T-cell (primary cell): ENCODE data around the gene CPNE5. TPM values are rescaled to one million over a fixed set of nuclear protein-coding genes. Genes with fewer than 3 reads are reported as not detected.
A peak's percentile ranks its signal among the peaks of the same experiment; 100 is the strongest.

Experiments
- ATAC-seq, 4 experiments: fragments of 200-7000 bp in 3 of 4; fragments of 150-1000 bp in 1 of 4; cut with Tn5 transposase; replicated peaks in 1 of 4; 1 replicate in 3 of 4; 2 replicates in 1 of 4; pipeline ENCODE4 v1.10.0; 2021; ENCODE audit warnings: moderate library complexity in 3 of 4, mild to moderate bottlenecking in 2 of 4, moderate number of reproducible peaks in 1 of 4
- CTCF ChIA-PET, 2 donors: fragments of 300-600 bp; sonication (Branson Sonifier 250); formaldehyde crosslinking; loops; one replicate each; lab custom pipeline; 2022; ENCODE audit warnings: antibody characterized with exemption in 2 of 2; lab: Charles Lee
- POLR2A ChIA-PET, 2 donors: fragments of 300-600 bp; sonication (Branson Sonifier 250); formaldehyde crosslinking; loops; one replicate each; lab custom pipeline; 2022; ENCODE audit warnings: antibody characterized with exemption in 2 of 2; lab: Charles Lee
- DNase-seq, 35 experiments: peaks; one replicate each; pipeline versions ENCODE4 v3.0.0 to v3.0.0-alpha.2; 2013 to 2023
- H3K27ac ChIP-seq: one replicate; pipeline ENCODE4 v1.5.1; 2013; ENCODE audit warnings: low read length
- H3K27me3 ChIP-seq, 2 experiments: replicated peaks in 1 of 2; 1 replicate in 1 of 2; 2 replicates in 1 of 2; pipeline versions ENCODE4 v1.6.1 to v1.7.0; 2013; ENCODE audit warnings: low read length in 1 of 2, mixed read lengths in 1 of 2; ENCODE audit not compliant: control insufficient read depth in 2 of 2, insufficient read depth in 2 of 2; ENCODE audit errors: extremely low read depth in 1 of 2
- H3K36me3 ChIP-seq, 2 donors: 1 replicate in 1 of 2; 2 replicates in 1 of 2; pipeline versions ENCODE4 v1.6.1 to v1.7.0; 2013; ENCODE audit warnings: low read length in 1 of 2; ENCODE audit not compliant: control insufficient read depth in 2 of 2, insufficient read depth in 1 of 2; ENCODE audit errors: extremely low read depth in 1 of 2
- H3K4me1 ChIP-seq, 2 experiments: 1 replicate in 1 of 2; 2 replicates in 1 of 2; pipeline versions ENCODE4 v1.6.1 to v1.7.0; 2013; ENCODE audit warnings: low read length in 2 of 2, mixed read lengths in 1 of 2; ENCODE audit not compliant: insufficient read depth in 2 of 2, control insufficient read depth in 1 of 2; ENCODE audit errors: extremely low read depth in 1 of 2
- H3K4me3 ChIP-seq, 2 donors: 1 replicate in 1 of 2; 2 replicates in 1 of 2; pipeline versions ENCODE4 v1.5.1 to v1.7.0; 2013; ENCODE audit warnings: mild to moderate bottlenecking in 2 of 2, low read length in 1 of 2, moderate library complexity in 1 of 2; ENCODE audit not compliant: control insufficient read depth in 1 of 2; ENCODE audit errors: extremely low read depth in 1 of 2
- H3K9me3 ChIP-seq: 2 replicates; pipeline ENCODE4 v1.7.0; 2013
- H3K27ac Mint-ChIP-seq, 2 donors: one replicate each; pipeline ENCODE4 v1.8.0; 2020 to 2021; ENCODE audit warnings: mild to moderate bottlenecking in 2 of 2, mixed read lengths in 2 of 2
- H3K27me3 Mint-ChIP-seq, 2 donors: one replicate each; pipeline ENCODE4 v1.8.0; 2021 to 2022; ENCODE audit warnings: mixed read lengths in 2 of 2
- H3K36me3 Mint-ChIP-seq: one replicate; pipeline ENCODE4 v1.8.0; 2021; ENCODE audit warnings: mixed read lengths
- H3K4me1 Mint-ChIP-seq, 3 donors: one replicate each; pipeline ENCODE4 v1.8.0; 2020 to 2022; ENCODE audit warnings: mixed read lengths in 3 of 3, mild to moderate bottlenecking in 1 of 3
- H3K4me3 Mint-ChIP-seq, 3 donors: one replicate each; pipeline ENCODE4 v1.8.0; 2020 to 2022; ENCODE audit warnings: mild to moderate bottlenecking in 3 of 3, mixed read lengths in 3 of 3, moderate library complexity in 3 of 3
- H3K9me3 Mint-ChIP-seq, 3 donors: one replicate each; pipeline ENCODE4 v1.8.0; 2020 to 2022; ENCODE audit warnings: mixed read lengths in 3 of 3
- WGBS: methylation state at CpG from one replicate; pipeline ENCODE4 v1.1.5; 2013; ENCODE audit warnings: missing lambda C conversion rate; ENCODE audit not compliant: insufficient coverage; 5-methylcytosine and 5-hydroxymethylcytosine counted together
- total RNA-seq, 35 experiments: library from RNA in 6 of 35; stranded (reverse) in 6 of 35; fragments of 120-200 nt in 1 of 35; gene quantifications; one replicate each; pipeline versions ENCODE4 v1.2.1 to v1.2.4 and lab custom pipeline; 2013 to 2026

Gene CPNE5
- total RNA-seq, 5 donors from 2014 or later (not counting 1 experiment from before 2014, with no cell fraction given): 0.73 to 1.8 (median 1.1) TPM

- POLR2A ChIA-PET: no interaction called here
- no peaks in the 10 kb centered on the region for H3K27me3 Mint-ChIP-seq
- H3K27ac ChIP-seq: no peak overlapping the region
Measured at GRCh38 chr6:36781669-36782068, 57.6 kb downstream of the CPNE5 start.

GRCh38 chr6:36780442-36781177 is 58.6 kb downstream of the CPNE5 start:
- Histone ChIP-seq H3K27me3 (peaks cover 0 to 11% of the 10 kb centered on the region in 2 experiments), H3K4me1 (peaks cover 0 to 8% of the 10 kb centered on the region in 2 experiments), H3K9me3 (no peaks in the 10 kb centered on the region), H3K27ac (no peak overlapping the region), H3K36me3 (no peaks in the 10 kb centered on the region), H3K4me3 (no peak overlapping the region)
- ATAC-seq (no peak), DNase-seq (peak in 1 of 35 experiments; percentile 14)
- 64% methylated on average over 7 of the region's 11 CpGs for WGBS
- Mint-ChIP-seq H3K9me3 (no peaks in the 10 kb centered on the region), H3K4me1 (peaks cover 0 to 10% (median 6%) of the 10 kb centered on the region in 3 donors), H3K4me3 (no peak overlapping the region), H3K36me3 (no peaks in the 10 kb centered on the region), H3K27ac (no peak overlapping the region), H3K27me3 (no peaks in the 10 kb centered on the region)
- POLR2A ChIA-PET: interaction anchor here in 1 of 2 donors (1.1 kb wide), 1 partner anchor 168 kb away, joined by 3 read pairs; no protein-coding TSS in a partner anchor
- CTCF ChIA-PET: interaction anchor here in 1 of 2 donors (0.7 kb wide), 1 partner anchor 79 kb away, joined by 7 read pairs; no protein-coding TSS in a partner anchor

More at GRCh38 chr6:36781669-36782068, 57.6 kb downstream of the CPNE5 start:
- H3K4me3 Mint-ChIP-seq: no peak overlapping the region
- no peaks in the 10 kb centered on the region for H3K36me3 Mint-ChIP-seq
- H3K27ac Mint-ChIP-seq: no peak overlapping the region
- H3K4me1 ChIP-seq: peaks cover 0 to 8% of the 10 kb centered on the region in 2 experiments
- peaks cover 0 to 10% (median 6%) of the 10 kb centered on the region in 3 donors for H3K4me1 Mint-ChIP-seq
- H3K36me3 ChIP-seq: no peaks in the 10 kb centered on the region
- H3K9me3 ChIP-seq: no peaks in the 10 kb centered on the region
- no peak overlapping the region for H3K4me3 ChIP-seq
- WGBS: 76% methylated on average over 8 of the region's 8 CpGs
- DNase-seq (no peak), ATAC-seq (no peak)
- H3K9me3 Mint-ChIP-seq: no peaks in the 10 kb centered on the region
- CTCF ChIA-PET: interaction anchor here (0.6 to 1.8 kb wide), 3 partner anchors 16 to 105 kb away, joined by 3 to 24 read pairs (median 6); no protein-coding TSS in a partner anchor
- peaks cover 0 to 5% of the 10 kb centered on the region in 2 experiments for H3K27me3 ChIP-seq

- Histone ChIP-seq H3K27ac (no peak overlapping the region), H3K4me1 (peaks cover 0 to 8% of the 10 kb centered on the region in 2 experiments), H3K9me3 (no peaks in the 10 kb centered on the region), H3K36me3 (no peaks in the 10 kb centered on the region), H3K27me3 (peaks cover 0 to 11% of the 10 kb centered on the region in 2 experiments), H3K4me3 (no peak overlapping the region)
- ChIA-PET POLR2A (no interaction called here), CTCF (interaction anchor here in 1 of 2 donors (1.1 kb wide), 1 partner anchor 24 kb away, joined by 4 read pairs; no protein-coding TSS in a partner anchor)
- H3K27me3 Mint-ChIP-seq: no peaks in the 10 kb centered on the region
- DNase-seq (no peak), ATAC-seq (no peak)
- no peaks in the 10 kb centered on the region for H3K36me3 Mint-ChIP-seq
- no peak overlapping the region for H3K27ac Mint-ChIP-seq
- no peaks in the 10 kb centered on the region for H3K9me3 Mint-ChIP-seq
- WGBS: no CpG with 5 or more reads among the region's 5 CpGs
- H3K4me1 Mint-ChIP-seq: peaks cover 0 to 10% (median 6%) of the 10 kb centered on the region in 3 donors
- no peak overlapping the region for H3K4me3 Mint-ChIP-seq
Measured at GRCh38 chr6:36779227-36779626, 60.0 kb downstream of the CPNE5 start.

DNA sequence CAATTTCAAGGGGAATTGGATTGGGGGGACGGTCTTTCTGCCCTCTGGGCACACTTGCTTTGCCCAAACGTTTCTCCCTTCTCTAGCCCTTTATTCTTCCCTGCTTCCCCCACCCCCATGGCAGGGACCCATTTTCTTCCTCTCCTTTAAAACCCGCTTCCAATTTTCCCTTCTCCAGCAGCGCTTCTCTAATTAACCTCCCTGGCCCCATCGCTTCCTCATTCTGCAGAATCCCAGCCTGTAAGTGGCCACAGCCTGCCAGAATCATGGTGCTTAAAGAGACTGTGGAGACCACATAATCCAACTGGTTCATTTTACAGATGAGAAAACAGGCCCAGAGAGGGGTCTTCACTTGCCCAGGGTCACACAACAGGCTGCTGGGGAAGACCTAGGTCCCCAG is 61.4 kb downstream of the CPNE5 start:
- no peaks in the 10 kb centered on the region for H3K9me3 Mint-ChIP-seq
- H3K4me1 Mint-ChIP-seq: peaks cover 0 to 9% (median 4%) of the 10 kb centered on the region in 3 donors
- Histone ChIP-seq H3K9me3 (no peaks in the 10 kb centered on the region), H3K4me3 (no peak overlapping the region), H3K36me3 (no peaks in the 10 kb centered on the region), H3K27ac (no peak overlapping the region), H3K27me3 (peaks cover 0 to 11% of the 10 kb centered on the region in 2 experiments), H3K4me1 (peaks cover 0 to 8% of the 10 kb centered on the region in 2 experiments)
- H3K36me3 Mint-ChIP-seq: no peaks in the 10 kb centered on the region
- ChIA-PET CTCF (no interaction called here), POLR2A (no interaction called here)
- DNase-seq: no peak
- no peak overlapping the region for H3K27ac Mint-ChIP-seq
- WGBS: 82% methylated on average over 3 of the region's 5 CpGs
- no peaks in the 10 kb centered on the region for H3K27me3 Mint-ChIP-seq
- ATAC-seq: no peak
- H3K4me3 Mint-ChIP-seq: no peak overlapping the region

- ATAC-seq: no peak
- H3K9me3 Mint-ChIP-seq: no peaks in the 10 kb centered on the region
- H3K4me1 ChIP-seq: peaks cover 0 to 15% of the 10 kb centered on the region in 2 experiments
- ChIA-PET CTCF (interaction anchor here in 1 of 2 donors (1.1 kb wide), 1 partner anchor 10 kb away, joined by 3 read pairs; no protein-coding TSS in a partner anchor), POLR2A (no interaction called here)
- no peaks in the 10 kb centered on the region for H3K36me3 Mint-ChIP-seq
- no peaks in the 10 kb centered on the region for H3K36me3 ChIP-seq
- DNase-seq: no peak
- no peak overlapping the region for H3K4me3 Mint-ChIP-seq
- no peak overlapping the region for H3K4me3 ChIP-seq
- H3K9me3 ChIP-seq: no peaks in the 10 kb centered on the region
- peaks cover 0 to 11% of the 10 kb centered on the region in 2 experiments for H3K27me3 ChIP-seq
- H3K4me1 Mint-ChIP-seq: peaks cover 8 to 16% (median 12%) of the 10 kb centered on the region in 3 donors
- no peak overlapping the region for H3K27ac ChIP-seq
- WGBS: 80% methylated on average over 1 of the region's 5 CpGs
- H3K27ac Mint-ChIP-seq: no peak overlapping the region
- H3K27me3 Mint-ChIP-seq: no peaks in the 10 kb centered on the region
Measured at GRCh38 chr6:36776167-36776566, 63.1 kb downstream of the CPNE5 start.

GRCh38 chr6:36774331-36774730 is 64.9 kb downstream of the CPNE5 start:
- Mint-ChIP-seq H3K9me3 (no peaks in the 10 kb centered on the region), H3K36me3 (no peaks in the 10 kb centered on the region), H3K27me3 (no peaks in the 10 kb centered on the region), H3K27ac (no peak overlapping the region), H3K4me3 (no peak overlapping the region), H3K4me1 (peaks cover 26 to 30% (median 29%) of the 10 kb centered on the region in 3 donors)
- no peak overlapping the region for H3K27ac ChIP-seq
- POLR2A ChIA-PET: no interaction called here
- CTCF ChIA-PET: no interaction called here
- peaks cover 0 to 7% of the 10 kb centered on the region in 2 experiments for H3K27me3 ChIP-seq
- 95% methylated on average over 3 of the region's 5 CpGs for WGBS
- H3K4me1 ChIP-seq: peaks cover 11 to 29% of the 10 kb centered on the region in 2 experiments
- no peak overlapping the region for H3K4me3 ChIP-seq
- no peak for ATAC-seq
- no peaks in the 10 kb centered on the region for H3K9me3 ChIP-seq
- H3K36me3 ChIP-seq: no peaks in the 10 kb centered on the region
- DNase-seq: no peak
